ENCODE measurements around the gene TENM3. TPM values are rescaled to one million over a fixed set of nuclear protein-coding genes. Genes with fewer than 3 reads are reported as not detected.

TENM3 gene
- total and polyA plus RNA-seq, 2 of the 8 experiments (the other 6 are each of a cell fraction or from before 2014, with no cell fraction given): 36.9 to 69.3 TPM

GRCh38 chr4:182600093-182600492 is 356.9 kb downstream of the TENM3 start:
- H3K9ac ChIP-seq (replicated peaks in 1 of 4; ENCODE audit: extremely low read depth in 1 of 4, low read depth in 3 of 4, low read length in 3 of 4): no peak overlapping the region
- no peaks in the 10 kb centered on the region for H3K79me1 ChIP-seq (ENCODE audit: low read depth, low read length)
- no peaks in the 10 kb centered on the region for H3K9me3 ChIP-seq (ENCODE audit: insufficient read depth in 2 of 2, low read depth in 1 of 2, low read length in 1 of 2)
- peaks cover 0 to 4% of the 10 kb centered on the region in 2 experiments; a peak in 2 of 4 replicates for H3K79me2 ChIP-seq (ENCODE audit: control insufficient read depth in 1 of 2, insufficient read depth in 2 of 2, low read length in 2 of 2)
- no peak overlapping the region for H3K4me2 ChIP-seq (ENCODE audit: insufficient read depth in 1 of 2, low read depth in 2 of 2, low read length in 2 of 2)
- no peaks in the 10 kb centered on the region for H4K20me1 ChIP-seq (replicated peaks in 1 of 2; ENCODE audit: control insufficient read depth in 1 of 2, insufficient read depth in 2 of 2, low read length in 2 of 2)
- H2BK20ac ChIP-seq (ENCODE audit: low read length): no peak overlapping the region
- FAIRE-seq (no peak), DNase-seq (ENCODE audit: low read depth in 1 of 2, low spot score in 2 of 2) (no peak)
- H4K5ac ChIP-seq (ENCODE audit: insufficient read length, low read depth, low read length): no peak overlapping the region
- no peak overlapping the region for H3K4me3 ChIP-seq (ENCODE audit: extremely low read depth in 1 of 4, insufficient read depth in 2 of 4, low read depth in 3 of 4, low read length in 4 of 4)
- no peak overlapping the region for H2AFZ ChIP-seq (ENCODE audit: low read length)
- peaks cover 0 to 2% (median 0%) of the 10 kb centered on the region in 4 experiments; a peak in 1 of 7 replicates for H3K27me3 ChIP-seq (replicated peaks in 1 of 4; ENCODE audit: control insufficient read depth in 3 of 4, extremely low read depth in 1 of 4, insufficient read depth in 3 of 4, low read length in 3 of 4)
- ChIA-PET POLR2A (ENCODE audit: partially characterized antibody) (no interaction called here), CTCF (ENCODE audit: partially characterized antibody) (interaction anchor here (1.1 kb wide), 1 partner anchor 9 kb away, joined by 3 read pairs; no protein-coding TSS in a partner anchor)
- no peak overlapping the region for H2BK5ac ChIP-seq (ENCODE audit: low read depth, low read length)
- peaks cover 0 to 3% (median 0%) of the 10 kb centered on the region in 4 experiments; a peak in 1 of 7 replicates for H3K4me1 ChIP-seq (replicated peaks in 1 of 4; ENCODE audit: control insufficient read depth in 3 of 4, insufficient read depth in 4 of 4, low read length in 3 of 4)
- H3K18ac ChIP-seq (ENCODE audit: extremely low read depth, low read length): no peak overlapping the region
- H2BK120ac ChIP-seq (replicated peaks; ENCODE audit: low read depth, low read length): no peak overlapping the region
- no peak overlapping the region for H3K56ac ChIP-seq (replicated peaks; ENCODE audit: insufficient read length, low read depth, low read length)
- H2BK12ac ChIP-seq (ENCODE audit: low read depth, low read length): no peak overlapping the region
- H2BK15ac ChIP-seq (ENCODE audit: low read length): no peak overlapping the region
- H3K23ac ChIP-seq (ENCODE audit: insufficient read length): no peak overlapping the region
- no peak overlapping the region for H2AK5ac ChIP-seq (ENCODE audit: low read depth, low read length)
- H3K14ac ChIP-seq (ENCODE audit: insufficient read length): no peak overlapping the region
- no peak overlapping the region for H4K91ac ChIP-seq (replicated peaks; ENCODE audit: insufficient read length, low read length)
- WGBS, 2 experiments (ENCODE audit: extremely low coverage in 1 of 2, insufficient coverage in 1 of 2, insufficient read length in 1 of 2, insufficient replicate concordance in 2 of 2, low coverage in 1 of 2, low lambda C conversion rate in 2 of 2, missing lambda C conversion rate in 1 of 2): 96% methylated on average over 2 of the region's 2 CpGs; no CpG with 5 or more reads in 1 of the 2 experiments
- no peak overlapping the region for H3K27ac ChIP-seq (ENCODE audit: low read depth, low read length)
- H3K36me3 ChIP-seq (ENCODE audit: control insufficient read depth in 2 of 4, insufficient read depth in 4 of 4, low read length in 3 of 4): peaks cover 0 to 6% (median 4%) of the 10 kb centered on the region in 4 experiments; a peak in 3 of 8 replicates
- H3K4ac ChIP-seq (replicated peaks; ENCODE audit: insufficient read length, low read depth, low read length): no peak overlapping the region
- no peak overlapping the region for H4K8ac ChIP-seq (ENCODE audit: extremely low read depth, insufficient read depth, low read length)
- H3K23me2 ChIP-seq (ENCODE audit: low read depth, low read length): no peaks in the 10 kb centered on the region
- TF ChIP-seq, protein P1, sequence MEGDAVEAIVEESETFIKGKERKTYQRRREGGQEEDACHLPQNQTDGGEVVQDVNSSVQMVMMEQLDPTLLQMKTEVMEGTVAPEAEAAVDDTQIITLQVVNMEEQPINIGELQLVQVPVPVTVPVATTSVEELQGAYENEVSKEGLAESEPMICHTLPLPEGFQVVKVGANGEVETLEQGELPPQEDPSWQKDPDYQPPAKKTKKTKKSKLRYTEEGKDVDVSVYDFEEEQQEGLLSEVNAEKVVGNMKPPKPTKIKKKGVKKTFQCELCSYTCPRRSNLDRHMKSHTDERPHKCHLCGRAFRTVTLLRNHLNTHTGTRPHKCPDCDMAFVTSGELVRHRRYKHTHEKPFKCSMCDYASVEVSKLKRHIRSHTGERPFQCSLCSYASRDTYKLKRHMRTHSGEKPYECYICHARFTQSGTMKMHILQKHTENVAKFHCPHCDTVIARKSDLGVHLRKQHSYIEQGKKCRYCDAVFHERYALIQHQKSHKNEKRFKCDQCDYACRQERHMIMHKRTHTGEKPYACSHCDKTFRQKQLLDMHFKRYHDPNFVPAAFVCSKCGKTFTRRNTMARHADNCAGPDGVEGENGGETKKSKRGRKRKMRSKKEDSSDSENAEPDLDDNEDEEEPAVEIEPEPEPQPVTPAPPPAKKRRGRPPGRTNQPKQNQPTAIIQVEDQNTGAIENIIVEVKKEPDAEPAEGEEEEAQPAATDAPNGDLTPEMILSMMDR (IDR thresholded peaks at IDR 0.05; ENCODE audit: control extremely low read depth in 1 of 3, insufficient read depth in 1 of 3, low read depth in 1 of 3, low read length in 3 of 3): no peak
- TF ChIP-seq BCL11A (IDR thresholded peaks at IDR 0.05; ENCODE audit: low read depth in 2 of 2, low read length in 2 of 2): no peak
- TF ChIP-seq HDAC2 (IDR thresholded peaks at IDR 0.05; ENCODE audit: borderline replicate concordance in 1 of 2, low read depth in 2 of 2, low read length in 2 of 2): no peak
- TF ChIP-seq SAP30 (IDR thresholded peaks at IDR 0.05; ENCODE audit: insufficient read depth, insufficient replicate concordance, low read length): no peak
